ENCODE measurements around the gene CACHD1. TPM values are rescaled to one million over a fixed set of nuclear protein-coding genes. Genes with fewer than 3 reads are reported as not detected.

Gene CACHD1
- total RNA-seq = 45.9 TPM

DNA sequence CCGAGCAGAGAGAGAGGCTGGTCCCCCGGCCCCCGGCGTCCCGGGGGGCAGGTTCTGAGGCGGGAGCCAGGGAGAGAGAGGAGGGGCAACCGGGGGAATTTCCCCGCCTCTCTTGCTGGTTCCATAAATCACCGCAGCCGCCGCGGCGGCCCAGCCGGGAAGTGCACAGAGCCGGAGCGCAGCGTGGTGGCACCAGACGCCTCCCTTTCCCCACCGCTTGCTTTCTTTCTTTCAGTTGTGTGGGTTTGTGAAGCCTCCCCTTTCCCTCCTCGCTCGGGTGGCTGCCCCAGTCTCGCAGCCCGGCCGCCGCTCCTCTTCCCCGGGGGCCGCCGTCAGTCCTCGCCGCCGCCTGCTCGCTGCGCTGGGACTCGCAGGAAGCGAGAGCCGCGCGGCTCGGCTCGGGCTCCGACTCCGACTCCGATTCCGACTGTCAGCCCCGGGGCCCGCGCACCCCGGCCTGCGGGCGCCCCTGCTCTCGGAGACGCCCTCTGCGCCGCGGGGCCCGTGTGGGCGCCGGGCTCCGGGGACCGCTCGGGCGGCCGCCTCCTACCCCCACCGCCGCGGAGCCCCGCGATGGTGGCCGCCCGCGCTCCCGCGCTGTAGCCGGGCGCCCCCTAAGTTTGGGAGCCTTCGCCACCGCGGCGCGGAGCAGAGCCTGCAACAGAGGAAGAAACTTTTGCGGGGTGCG lies at the start of gene CACHD1:
CACHD1 (plus strand) TSS at position 153 of the 688 bp plus-strand sequence. CDS start 616 bp downstream, outside the sequence.

Small RNA genes lying within 50 kb of the gene (small RNA-seq; reads per million reads assigned to genes)
- gene MIR4794 = not detected

Measured in diencephalon (tissue), 1 donor.